A549 (cell line): ENCODE data around the gene TAF11L6. TPM values are rescaled to one million over a fixed set of nuclear protein-coding genes. Genes with fewer than 3 reads are reported as not detected.
A peak's percentile ranks its signal among the peaks of the same experiment; 100 is the strongest.
"Not testable (repeated sequence)": the region's sequence is repeated elsewhere in the genome, so short reads cannot be mapped to it uniquely, and the experiment has no call there.

Experiments used
- ATAC-seq, 2 experiments: fragments of 200-7000 bp in 1 of 2; fragments of >200 bp in 1 of 2; cut with Nextera tagmentation in 1 of 2; cut with Tn5 transposase in 1 of 2; 3 replicates each; pipeline versions ENCODE4 v1.8.0 to v1.9.1; 2018 to 2020; ENCODE audit warnings: mild to moderate bottlenecking in 1 of 2, moderate library complexity in 1 of 2
- CTCF ChIA-PET: fragments of 300-600 bp; sonication (Branson Sonifier 250); formaldehyde crosslinking; extraction: SDS; loops from one replicate; lab custom pipeline; 2021; ENCODE audit warnings: antibody characterized with exemption, inconsistent platforms; lab: Yijun Ruan, JAX
- POLR2A ChIA-PET: fragments of 350-600 bp; formaldehyde crosslinking; extraction: SDS; loops from one replicate; lab custom pipeline; 2021; ENCODE audit warnings: antibody characterized with exemption, inconsistent platforms; lab: Yijun Ruan, JAX
- DNase-seq, 2 experiments: peaks; one replicate each; pipeline versions ENCODE4 v3.0.0 to v3.0.0-alpha.2; 2011 to 2016; ENCODE audit warnings: low read depth in 1 of 2, low spot score in 1 of 2
- FAIRE-seq: peaks from 2 replicates; lab custom pipeline; 2011; peaks lifted over from hg19 to GRCh38; lab: Jason Lieb, UNC
- H3K27ac ChIP-seq, 2 experiments: fragments of >200 bp; sonication (Bioruptor Twin); formaldehyde crosslinking; 3 replicates each; pipeline ENCODE4 v1.5.1; 2016 to 2017
- H3K4me1 ChIP-seq: fragments of >200 bp; sonication (Bioruptor Twin); formaldehyde crosslinking; 3 replicates; pipeline ENCODE4 v1.6.1; 2016
- H3K4me2 ChIP-seq: fragments of >200 bp; sonication (Bioruptor Twin); formaldehyde crosslinking; 3 replicates; pipeline ENCODE4 v1.6.1; 2016
- H3K4me3 ChIP-seq: fragments of >200 bp; sonication (Bioruptor Twin); formaldehyde crosslinking; 3 replicates; pipeline ENCODE4 v1.5.1; 2016
- H3K9me3 ChIP-seq: fragments of >200 bp; sonication (Bioruptor Twin); formaldehyde crosslinking; 3 replicates; pipeline ENCODE4 v1.6.1; 2016
- CBX2 ChIP-seq: fragments of 200-600 bp; sonication (generic); IDR thresholded peaks from 2 replicates; pipeline ENCODE4 v1.6.1; 2016; ENCODE audit warnings: low read depth, mild to moderate bottlenecking, borderline replicate concordance
- CEBPB ChIP-seq, 2 experiments: fragments of >200 bp in 1 of 2; sonication (Bioruptor Twin) in 1 of 2; formaldehyde crosslinking in 1 of 2; IDR thresholded peaks; 2 replicates each; pipeline ENCODE4 v1.6.1; 2012 to 2016
- CHD2 ChIP-seq: fragments of 150-350 bp; IDR thresholded peaks from 2 replicates; pipeline ENCODE4 v1.6.1; 2014; ENCODE audit warnings: low read length; ENCODE audit not compliant: partially characterized antibody
- CTCF ChIP-seq: fragments of >200 bp; sonication (Bioruptor Twin); formaldehyde crosslinking; IDR thresholded peaks from 3 replicates; pipeline ENCODE4 v1.5.1; 2016
- E2F6 ChIP-seq: IDR thresholded peaks from 2 replicates; pipeline ENCODE4 v1.6.1; 2012; ENCODE audit warnings: low read depth, borderline replicate concordance
- EHF ChIP-seq: fragments of 250-450 bp; sonication (Bioruptor Pico); IDR thresholded peaks from 2 replicates; pipeline ENCODE4 v1.5.0; 2020; ENCODE audit warnings: mild to moderate bottlenecking
- EHMT2 ChIP-seq: fragments of 200-600 bp; sonication (generic); IDR thresholded peaks from 2 replicates; pipeline ENCODE4 v1.6.1; 2016; ENCODE audit warnings: antibody characterized with exemption, low read depth, mild to moderate bottlenecking, moderate library complexity
- GATA3 ChIP-seq: IDR thresholded peaks from 2 replicates; pipeline ENCODE4 v1.6.1; 2012; ENCODE audit warnings: borderline replicate concordance
- KDM1A ChIP-seq: fragments of 200-600 bp; sonication (generic); IDR thresholded peaks from 2 replicates; pipeline ENCODE4 v1.6.1; 2016; ENCODE audit warnings: low read depth, mild to moderate bottlenecking
- MAFK ChIP-seq: fragments of 450-650 bp; IDR thresholded peaks from 2 replicates; pipeline ENCODE4 v1.6.1; 2014; ENCODE audit not compliant: partially characterized antibody
- MAZ ChIP-seq: fragments of 150-350 bp; IDR thresholded peaks from 2 replicates; pipeline ENCODE4 v1.6.1; 2014; ENCODE audit warnings: antibody characterized with exemption, low read depth, low read length, borderline replicate concordance
- POLR2A ChIP-seq: IDR thresholded peaks from 2 replicates; pipeline ENCODE4 v1.6.1; 2012; ENCODE audit warnings: mild to moderate bottlenecking, low read length
- RFX5 ChIP-seq: fragments of 450-650 bp; IDR thresholded peaks from 2 replicates; pipeline ENCODE4 v1.7.1; 2014; ENCODE audit warnings: antibody characterized with exemption, mild to moderate bottlenecking, moderate library complexity
- SMC3 ChIP-seq: fragments of >200 bp; sonication (Bioruptor Twin); formaldehyde crosslinking; IDR thresholded peaks from 3 replicates; pipeline ENCODE4 v1.6.1; 2018; ENCODE audit warnings: inconsistent platforms
- TFCP2L1 ChIP-seq: fragments of 250-450 bp; sonication (Bioruptor Pico); IDR thresholded peaks from 2 replicates; pipeline ENCODE4 v1.5.0; 2021; ENCODE audit warnings: mild to moderate bottlenecking
- TP53 ChIP-seq: fragments of 250-450 bp; sonication (Bioruptor Pico); IDR thresholded peaks from 2 replicates; pipeline ENCODE4 v1.5.0; 2021; ENCODE audit warnings: mild to moderate bottlenecking, moderate library complexity
- ZSCAN20 ChIP-seq: fragments of 250-450 bp; sonication (Bioruptor Pico); IDR thresholded peaks from 2 replicates; pipeline ENCODE4 v1.8.0; 2022; ENCODE audit warnings: mild to moderate bottlenecking, moderate library complexity
- WGBS: methylation state at CpG from one replicate; pipeline ENCODE4 v1.1.6; 2017; ENCODE audit errors: missing lambda C conversion rate; 5-methylcytosine and 5-hydroxymethylcytosine counted together
- polyA plus RNA-seq, 4 experiments: library from polyadenylated mRNA; depleted of rRNA in 3 of 4; stranded (reverse); fragments of >200 nt; fragmentation: RNase III in 1 of 4; extraction: RNeasy Plus Mini Kit Qiagen cat#74134 plus additional on column Dnase treatment in 1 of 4; gene quantifications; 2 replicates in 3 of 4; 3 replicates in 1 of 4; pipeline ENCODE4 v1.2.3, GENCODE V29; 2011 to 2017

TAF11L6 gene
- polyA plus RNA-seq, 2 of the 4 experiments (the other 2 are of a cell fraction): not detected

- WGBS: 73% methylated on average over 4 of the region's 4 CpGs
- peak overlapping the region in 1 of 2 experiments; percentile 20; a peak in 1 of 6 replicates for H3K27ac ChIP-seq
- FAIRE-seq (no peak), ATAC-seq (no peak)
- CTCF ChIA-PET: interaction anchor here (1.2 kb wide), 1 partner anchor 9 kb away, joined by 3 read pairs; no protein-coding TSS in a partner anchor
- no peak overlapping the region for H3K4me2 ChIP-seq
- no peak for TF ChIP-seq CBX2
- no peak for TF ChIP-seq MAZ
- TF ChIP-seq SMC3: no peak
- TF ChIP-seq TFCP2L1: no peak
- TF ChIP-seq, all 56 proteins: peak for 0
- H3K4me1 ChIP-seq: 0 out of 3 replicates have a peak, but pooled peaks cover 3% of the 10 kb centered on the region
- POLR2A ChIA-PET: no interaction called here
- H3K9me3 ChIP-seq: no peaks in the 10 kb centered on the region
- no peak for DNase-seq
- no peak overlapping the region for H3K4me3 ChIP-seq
Observed at GRCh38 chr5:17497446-17497845, 31.0 kb upstream of the TAF11L6 start.

DNA sequence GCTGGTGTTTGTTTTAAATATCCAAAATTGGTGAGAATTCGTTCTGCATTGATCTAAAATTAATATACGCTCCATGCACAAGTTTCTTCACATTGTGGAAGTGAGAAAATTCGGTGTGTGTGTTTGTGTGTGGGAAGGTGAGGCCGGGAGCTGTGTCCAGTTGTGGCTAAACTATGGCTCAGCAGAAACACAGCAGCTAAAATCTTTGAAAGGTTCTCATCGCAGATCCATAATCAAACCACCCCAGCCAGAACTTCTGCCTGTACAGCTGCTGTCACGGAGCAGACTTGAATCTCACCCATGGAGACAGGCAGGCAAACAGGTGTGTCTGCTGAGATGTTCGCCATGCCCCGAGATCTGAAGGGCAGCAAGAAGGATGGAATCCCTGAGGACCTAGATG is 30.5 kb upstream of the TAF11L6 start, which contains the start of gene TAF11L2:
TAF11L2 (plus strand) TSS at position 301 of the 400 bp plus-strand sequence.
- H3K4me2 ChIP-seq, H3K4me3 ChIP-seq, DNase-seq, H3K4me1 ChIP-seq, H3K9me3 ChIP-seq, ATAC-seq, CTCF ChIA-PET, POLR2A ChIA-PET, FAIRE-seq: not testable (repeated sequence)
- 77% methylated on average over 8 of the region's 8 CpGs for WGBS
- peak within 1 kb of the TSS in 1 of 2 experiments; percentile 20; a peak in 1 of 6 replicates for H3K27ac ChIP-seq

- WGBS: 92% methylated on average over 17 of the region's 17 CpGs
Observed at GRCh38 chr5:17511775-17512325, 16.6 kb upstream of the TAF11L6 start.

GRCh38 chr5:17517526-17517925 is 10.9 kb upstream of the TAF11L6 start:
- H3K4me2 ChIP-seq, ATAC-seq, POLR2A ChIA-PET, H3K9me3 ChIP-seq, DNase-seq, H3K4me1 ChIP-seq, FAIRE-seq, H3K4me3 ChIP-seq, H3K27ac ChIP-seq, CTCF ChIA-PET: not testable (repeated sequence)
- 88% methylated on average over 12 of the region's 12 CpGs for WGBS

More at GRCh38 chr5:17511775-17512325, 16.6 kb upstream of the TAF11L6 start:
- no peaks in the 10 kb centered on the region for H3K4me1 ChIP-seq
- H3K4me3 ChIP-seq: no peak overlapping the region
- no peak overlapping the region for H3K4me2 ChIP-seq
- FAIRE-seq (no peak), ATAC-seq (no peak), DNase-seq (no peak)
- H3K27ac ChIP-seq: no peak overlapping the region
- no peak for TF ChIP-seq GATA3
- TF ChIP-seq ZSCAN20 (CRISPR knock-in tag): no peak
- TF ChIP-seq EHMT2: no peak
- no peak for TF ChIP-seq E2F6
- no peak for TF ChIP-seq RFX5
- TF ChIP-seq MAFK: no peak
- no peak for TF ChIP-seq CHD2
- TF ChIP-seq EHF (CRISPR knock-in tag): no peak
- no peak for TF ChIP-seq CTCF
- no peak for TF ChIP-seq POLR2A
- no peak for TF ChIP-seq CEBPB (IDR thresholded peaks at IDR 0.05)
- no peak for TF ChIP-seq TP53 (CRISPR knock-in tag)
- no peak for TF ChIP-seq KDM1A
- POLR2A ChIA-PET: no interaction called here
- CTCF ChIA-PET: no interaction called here
- H3K9me3 ChIP-seq: no peaks in the 10 kb centered on the region

GRCh38 chr5:17518067-17518466 is 10.4 kb upstream of the TAF11L6 start, which contains the start of gene TAF11L3:
Gene TAF11L3 (plus strand): TSS chr5:17518367.
- H3K4me3 ChIP-seq, ATAC-seq, H3K9me3 ChIP-seq, H3K4me1 ChIP-seq, DNase-seq, POLR2A ChIA-PET, H3K4me2 ChIP-seq, FAIRE-seq, CTCF ChIA-PET, H3K27ac ChIP-seq: not testable (repeated sequence)
- WGBS: no CpG with 5 or more reads among the region's 15 CpGs

- H3K9me3 ChIP-seq, POLR2A ChIA-PET, H3K4me2 ChIP-seq, CTCF ChIA-PET, ATAC-seq, H3K4me1 ChIP-seq, H3K4me3 ChIP-seq, H3K27ac ChIP-seq, DNase-seq, FAIRE-seq: not testable (repeated sequence)
- whole genome bisulfite sequencing: 90% methylated on average over 9 of the region's 14 CpGs
Observed at GRCh38 chr5:17519508-17519907, 9.0 kb upstream of the TAF11L6 start.

- H3K27ac ChIP-seq, H3K4me3 ChIP-seq, H3K4me2 ChIP-seq, H3K9me3 ChIP-seq, CTCF ChIA-PET, DNase-seq, FAIRE-seq, H3K4me1 ChIP-seq, POLR2A ChIA-PET, ATAC-seq: not testable (repeated sequence)
- no CpG with 5 or more reads among the region's 15 CpGs for WGBS
Observed at GRCh38 chr5:17521501-17521900, 7.0 kb upstream of the TAF11L6 start, which contains the start of gene TAF11L4. Gene TAF11L4 (plus strand): TSS chr5:17521801.
